HG02884 (cell line): ENCODE measurements around the gene NECAB2.
A peak's percentile ranks its signal among the peaks of the same experiment; 100 is the strongest.

Source experiments
- ATAC-seq: cut with Tn5 transposase; IDR thresholded peaks from one replicate; pipeline ENCODE4 v1.9.1; 2021; ENCODE audit warnings: mild to moderate bottlenecking, moderate library complexity; ENCODE audit not compliant: unreplicated experiment

NECAB2 gene

DNA sequence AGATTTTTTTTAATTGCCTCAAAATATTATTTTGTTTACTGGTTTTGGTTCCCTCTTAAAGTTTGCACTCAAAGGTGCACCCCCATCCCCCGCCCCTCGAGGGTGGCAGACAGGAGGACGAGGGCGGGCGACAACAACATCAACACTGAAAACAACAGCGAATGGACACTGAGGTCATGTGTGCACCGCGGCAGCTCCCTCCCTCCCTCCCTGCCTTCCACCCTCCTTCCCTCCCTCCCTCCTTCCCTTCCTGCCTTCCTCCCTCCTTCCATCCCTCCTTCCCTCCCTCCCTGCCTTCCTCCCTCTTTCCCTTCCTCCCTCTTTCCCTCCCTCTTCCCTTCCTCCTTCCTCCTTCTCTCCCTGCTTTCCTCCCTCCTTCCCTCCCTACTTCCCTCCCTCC lies 16.5 kb upstream of the NECAB2 start:
- no peak for ATAC-seq

GRCh38 chr16:83952587-83952939 lies 15.5 kb upstream of the NECAB2 start:
- ATAC-seq, result no peak

GRCh38 chr16:83952940-83953795 lies 14.9 kb upstream of the NECAB2 start, which contains the start of gene OSGIN1:
TSS of gene OSGIN1 (plus strand) at chr16:83953240. CDS start at chr16:83957672, 4,432 bp downstream.
- ATAC-seq, result peak; percentile 84

GRCh38 chr16:83953796-83954576 lies 14.1 kb upstream of the NECAB2 start:
- ATAC-seq, result no peak

DNA sequence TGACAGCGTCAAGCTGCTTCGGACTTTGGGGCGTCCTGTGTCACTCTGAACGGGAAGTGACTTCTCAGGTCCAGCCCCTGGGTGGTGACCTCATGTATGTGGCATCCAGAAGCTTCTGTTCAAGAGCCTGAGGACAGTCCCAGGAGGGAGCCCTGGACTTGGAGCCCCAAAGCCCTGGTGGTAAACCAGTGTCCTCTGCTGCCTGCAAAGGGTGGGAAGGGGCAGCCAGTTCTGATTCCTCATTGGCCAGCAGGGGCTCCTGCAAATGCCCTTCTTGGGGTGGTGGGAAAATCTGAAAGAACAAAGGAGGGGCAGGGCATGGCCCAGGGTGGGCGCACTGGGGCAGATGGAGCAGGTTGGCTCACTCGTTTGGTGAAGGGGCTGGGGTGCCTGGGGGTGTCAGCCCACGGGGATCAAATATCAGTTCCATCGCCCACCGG lies 13.4 kb upstream of the NECAB2 start:
- no peak for ATAC-seq

GRCh38 chr16:83955218-83956130 lies 12.6 kb upstream of the NECAB2 start:
- ATAC-seq, result no peak

- no peak for ATAC-seq
Measured at GRCh38 chr16:83956336-83957289, 11.4 kb upstream of the NECAB2 start.

- no peak for ATAC-seq
Measured at GRCh38 chr16:83957296-83957855, 10.7 kb upstream of the NECAB2 start.

DNA sequence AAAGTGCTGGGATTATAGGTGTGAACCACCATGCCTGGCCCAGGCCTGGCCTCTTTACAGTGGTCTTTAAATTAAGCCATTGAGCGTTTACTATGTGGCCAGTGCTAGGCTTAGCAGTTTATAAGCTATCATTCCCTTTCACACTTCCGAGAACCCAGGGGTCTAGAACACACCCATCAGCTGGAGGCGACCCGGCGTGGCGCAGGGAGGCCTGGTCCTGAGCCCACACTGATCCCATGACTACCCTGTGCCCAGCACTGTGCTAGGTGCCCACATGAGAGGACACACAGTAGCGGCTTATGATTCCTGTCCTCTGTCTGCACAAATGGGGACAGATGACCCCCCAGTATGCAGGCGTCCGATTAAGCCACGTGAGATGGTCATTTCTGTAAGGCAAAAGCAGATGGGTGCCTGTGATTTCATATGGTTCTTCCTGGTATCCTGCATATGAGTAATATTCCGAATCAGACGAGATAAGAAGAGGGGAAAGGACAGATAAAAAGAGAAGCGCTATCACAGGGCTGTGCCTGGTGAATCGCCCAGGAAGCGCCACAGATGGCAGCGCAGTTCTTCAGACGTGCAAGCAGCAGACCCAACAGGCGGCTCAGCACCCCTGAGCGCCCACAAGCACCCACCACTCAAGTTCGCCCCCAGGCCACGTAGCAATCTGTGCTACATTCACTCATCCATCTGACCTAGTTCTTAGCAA lies 9.8 kb upstream of the NECAB2 start:
- no peak for ATAC-seq

- no peak for ATAC-seq
Measured at GRCh38 chr16:83958846-83959565, 9.0 kb upstream of the NECAB2 start.

- ATAC-seq, result no peak
Measured at GRCh38 chr16:83959656-83960434, 8.2 kb upstream of the NECAB2 start.

DNA sequence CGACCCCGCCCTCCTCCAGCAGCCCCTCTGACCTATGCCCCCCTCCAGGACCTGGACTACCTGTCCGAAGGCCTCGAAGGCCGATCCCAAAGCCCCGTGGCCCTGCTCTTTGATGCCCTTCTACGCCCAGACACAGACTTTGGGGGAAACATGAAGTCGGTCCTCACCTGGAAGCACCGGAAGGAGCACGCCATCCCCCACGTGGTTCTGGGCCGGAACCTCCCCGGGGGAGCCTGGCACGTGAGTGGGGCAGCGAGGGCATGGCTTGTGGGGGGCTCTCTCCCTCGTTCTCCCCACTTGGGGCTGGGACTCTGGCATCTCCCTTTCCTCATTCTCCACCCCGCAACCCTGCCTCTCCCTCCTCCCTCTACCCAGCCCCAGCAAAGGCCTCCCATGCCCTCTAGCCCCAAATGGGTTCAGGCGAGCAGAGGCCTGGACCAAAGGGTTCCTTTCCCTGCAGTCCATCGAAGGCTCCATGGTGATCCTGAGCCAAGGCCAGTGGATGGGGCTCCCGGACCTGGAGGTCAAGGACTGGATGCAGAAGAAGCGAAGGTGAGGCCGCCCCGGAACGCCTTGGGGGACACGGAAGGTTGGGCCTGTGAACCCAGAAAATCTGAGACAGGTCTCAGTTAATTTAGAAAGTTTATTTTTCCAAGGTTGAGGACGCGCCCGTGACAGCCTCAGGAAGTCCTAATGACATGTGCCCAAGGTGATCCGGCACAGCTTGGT lies 7.4 kb upstream of the NECAB2 start:
- no peak for ATAC-seq

- no peak for ATAC-seq
Measured at GRCh38 chr16:83961591-83961990, 6.5 kb upstream of the NECAB2 start.

- no peak for ATAC-seq
Measured at GRCh38 chr16:83963277-83964119, 4.5 kb upstream of the NECAB2 start.

DNA sequence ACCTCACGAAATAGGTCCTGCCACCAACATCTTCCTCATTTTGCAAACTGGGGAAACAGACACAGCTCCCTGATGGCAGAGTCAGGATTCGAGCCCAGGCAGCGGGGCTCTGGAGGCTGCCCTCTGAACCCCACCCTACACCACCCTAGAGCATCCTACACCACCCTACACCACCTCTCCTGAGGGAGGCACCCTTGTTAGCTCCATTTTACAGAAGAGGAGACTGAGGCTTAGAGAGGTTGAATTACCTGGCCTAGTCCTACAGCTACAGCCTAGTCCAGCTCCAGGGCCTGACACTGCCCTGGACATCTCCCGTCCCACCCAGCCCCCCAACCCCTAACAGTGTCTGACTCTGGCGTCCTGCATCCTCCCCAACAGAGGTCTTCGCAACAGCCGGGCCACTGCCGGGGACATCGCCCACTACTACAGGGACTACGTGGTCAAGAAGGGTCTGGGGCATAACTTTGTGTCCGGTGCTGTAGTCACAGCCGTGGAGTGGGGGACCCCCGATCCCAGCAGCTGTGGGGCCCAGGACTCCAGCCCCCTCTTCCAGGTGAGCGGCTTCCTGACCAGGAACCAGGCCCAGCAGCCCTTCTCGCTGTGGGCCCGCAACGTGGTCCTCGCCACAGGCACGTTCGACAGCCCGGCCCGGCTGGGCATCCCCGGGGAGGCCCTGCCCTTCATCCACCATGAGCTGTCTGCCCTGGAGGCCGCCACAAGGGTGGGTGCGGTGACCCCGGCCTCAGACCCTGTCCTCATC lies 3.2 kb upstream of the NECAB2 start:
- ATAC-seq, result no peak
